GM19240 (cell line): Measurements from ENCODE around the gene ZFP1.

ENCODE experiments used
- DNase-seq: peaks from one replicate; pipeline ENCODE4 v3.0.0; 2011; ENCODE audit warnings: low spot score; ENCODE audit not compliant: insufficient read length

Gene ZFP1

GRCh38 chr16:75147968-75148310, 385 bp upstream of the ZFP1 start:
- DNase-seq = no peak

- DNase-seq = no peak
These were observed 3.5 kb downstream of the ZFP1 start for GRCh38 chr16:75151798-75152197.

- no peak for DNase-seq
These were observed 4.3 kb downstream of the ZFP1 start for GRCh38 chr16:75152635-75153034.

GRCh38 chr16:75160386-75160785, 12.1 kb downstream of the ZFP1 start:
- no peak for DNase-seq

- no peak for DNase-seq
These were observed 21.6 kb downstream of the ZFP1 start for GRCh38 chr16:75169899-75170405.

- DNase-seq = no peak
These were observed 24.3 kb downstream of the ZFP1 start for GRCh38 chr16:75172578-75172977.

GRCh38 chr16:75175074-75175473, 26.8 kb downstream of the ZFP1 start:
- no peak for DNase-seq

GRCh38 chr16:75176926-75177325, 28.6 kb downstream of the ZFP1 start:
- no peak for DNase-seq

- no peak for DNase-seq
These were observed 30.9 kb downstream of the ZFP1 start for GRCh38 chr16:75179208-75179607.

GRCh38 chr16:75181630-75182029, 33.3 kb downstream of the ZFP1 start:
- DNase-seq = no peak

GRCh38 chr16:75188832-75189477, 40.6 kb downstream of the ZFP1 start:
- DNase-seq = no peak

GRCh38 chr16:75189638-75190245, 41.4 kb downstream of the ZFP1 start:
- DNase-seq = no peak

GRCh38 chr16:75192606-75193264, 44.4 kb downstream of the ZFP1 start:
- no peak for DNase-seq

- no peak for DNase-seq
These were observed 44.9 kb downstream of the ZFP1 start for GRCh38 chr16:75193265-75193650.

GRCh38 chr16:75193730-75194444, 45.6 kb downstream of the ZFP1 start:
- no peak for DNase-seq

GRCh38 chr16:75195811-75196790, 47.8 kb downstream of the ZFP1 start:
- DNase-seq = no peak

- DNase-seq = no peak
These were observed 48.5 kb downstream of the ZFP1 start for GRCh38 chr16:75196836-75197235.

GRCh38 chr16:75197522-75198134, 49.3 kb downstream of the ZFP1 start:
- no peak for DNase-seq

GRCh38 chr16:75198135-75198600, 49.8 kb downstream of the ZFP1 start:
- no peak for DNase-seq

GRCh38 chr16:75202069-75202590, 53.8 kb downstream of the ZFP1 start:
- DNase-seq = no peak
